Adrenal gland (tissue), 12 donors: ENCODE measurements around the gene SLC11A1. TPM values are rescaled to one million over a fixed set of nuclear protein-coding genes. Genes with fewer than 3 reads are reported as not detected.

Source experiments
- DNase-seq, 7 donors: peaks; one replicate each; pipeline ENCODE4 v3.0.0-alpha.2; 2019 to 2020
- H3K27ac ChIP-seq, 5 donors: fragments of 200-600 bp; sonication (generic) in 4 of 5; 1 replicate in 3 of 5; 2 replicates in 2 of 5; pipeline versions ENCODE4 v1.5.1 to v1.8.0; 2016 to 2020; ENCODE audit warnings: mild to moderate bottlenecking in 1 of 5
- H3K27me3 ChIP-seq: fragments of 200-600 bp; 2 replicates; pipeline ENCODE4 v1.8.0; 2021
- H3K36me3 ChIP-seq, 2 donors: fragments of 200-600 bp; replicated peaks in 1 of 2; 1 replicate in 1 of 2; 2 replicates in 1 of 2; pipeline versions ENCODE4 v1.5.1 to v1.8.0; 2018 to 2022
- H3K4me1 ChIP-seq, 2 donors: fragments of 200-600 bp; replicated peaks in 1 of 2; 1 replicate in 1 of 2; 2 replicates in 1 of 2; pipeline versions ENCODE4 v1.5.1 to v1.8.0; 2018 to 2021
- H3K4me3 ChIP-seq, 4 donors: fragments of 200-600 bp; sonication (generic) in 3 of 4; one replicate each; pipeline ENCODE4 v1.5.1; 2016 to 2018
- H3K9me3 ChIP-seq, 3 donors: fragments of 200-600 bp; sonication (generic) in 1 of 3; replicated peaks in 1 of 3; 1 replicate in 2 of 3; 2 replicates in 1 of 3; pipeline versions ENCODE4 v1.5.1 to v1.8.0; 2016 to 2021
- CTCF ChIP-seq, 6 experiments: fragments of 450-650 bp in 4 of 6; fragments of 200-600 bp in 2 of 6; sonication (generic) in 1 of 6; IDR thresholded peaks; 1 replicate in 5 of 6; 2 replicates in 1 of 6; pipeline versions ENCODE4 v1.5.1 to v1.8.0; 2016 to 2021; ENCODE audit warnings: antibody characterized with exemption in 6 of 6, mild to moderate bottlenecking in 2 of 6, moderate library complexity in 1 of 6
- POLR2A ChIP-seq, 2 donors: fragments of 450-650 bp; IDR thresholded peaks; one replicate each; pipeline ENCODE4 v1.6.1; 2017; ENCODE audit warnings: antibody characterized with exemption in 2 of 2, mild to moderate bottlenecking in 2 of 2, moderate library complexity in 1 of 2
- WGBS, 4 donors: extraction: QIAGEN DNeasy Blood & Tissue Kit in 2 of 4; methylation state at CpG; one replicate each; pipeline versions ENCODE4 v1.1.5 to v1.1.7; 2013 to 2017; 5-methylcytosine and 5-hydroxymethylcytosine counted together
- intact Hi-C, 2 donors: fragments of 100-400 bp; cut with DNase I; formaldehyde crosslinking; loops; one replicate each; pipeline versions ENCODE4 v1.14.1 to v1.15.0; 2022 to 2023
- polyA plus RNA-seq, 3 donors: library from polyadenylated mRNA; stranded (reverse); fragments of 200-250 nt in 2 of 3; fragments of 350-450 nt in 1 of 3; fragmentation: Illumina TruSeq in 1 of 3; extraction: RNeasy Lipid Tissue Mini Kit (QIAGEN cat#74804) in 1 of 3; gene quantifications; one replicate each; pipeline ENCODE4 v1.2.3, GENCODE V29; 2013 to 2014
- total RNA-seq, 9 donors: library from RNA; depleted of rRNA in 4 of 9; stranded (reverse); fragments of >200 nt in 4 of 9; fragments of 120-200 nt in 1 of 9; fragmentation: NEBNext Ultra II Directional in 1 of 9; extraction: Animal tissue kit (Norgen Biotek cat#: 25700) in 1 of 9; gene quantifications; one replicate each; pipeline versions ENCODE4 v1.1.0 to v1.2.4, GENCODE V29; 2013 to 2023
- donor health status: healthy with polysubstance abuse.
- donor health status: Bipolar disorder and iron deficiency.
- donor health status: DM: yes; HTN: yes; CAD: no.
- donor health status: DM: no; HTN: no; CAD: no.
- donor health status: DM: no; HTN: no; CAD: no.
- donor health status: DM: yes; HTN: yes; CAD: no.

Gene SLC11A1
- total and polyA plus RNA-seq, 12 donors: 1.1 to 89.9 (median 30.9) TPM

GRCh38 chr2:218386505-218387368 lies 4.7 kb downstream of the SLC11A1 start:
- TF ChIP-seq POLR2A (IDR thresholded peaks at IDR 0.05): no peak
- intact Hi-C loops: no loop called here
- 73 to 78% (median 74%) methylated on average over 17 to 23 of the region's 23 CpGs for WGBS, 4 donors
- H3K27ac ChIP-seq: peak overlapping the region in 2 of 5 donors; percentile 78 to 81
- H3K4me3 ChIP-seq: peak overlapping the region in 1 of 4 donors; percentile 59
- H3K27me3 ChIP-seq: no peaks in the 10 kb centered on the region
- DNase-seq: no peak
- peaks cover 0 to 7% of the 10 kb centered on the region in 2 donors for H3K4me1 ChIP-seq
- no peaks in the 10 kb centered on the region for H3K9me3 ChIP-seq
- no peaks in the 10 kb centered on the region for H3K36me3 ChIP-seq

- H3K36me3 ChIP-seq: no peaks in the 10 kb centered on the region
- intact Hi-C loops: no loop called here
- 7 to 30% (median 16%) methylated on average over 8 to 38 of the region's 38 CpGs for WGBS, 4 donors
- peak overlapping the region in 2 of 5 donors; percentile 78 to 81 for H3K27ac ChIP-seq
- H3K4me3 ChIP-seq: peak overlapping the region in 2 of 4 donors; percentile 20 to 59
- no peaks in the 10 kb centered on the region for H3K27me3 ChIP-seq
- DNase-seq: peak in 5 of 7 donors; percentile 64 to 76 (median 71)
- H3K9me3 ChIP-seq: no peaks in the 10 kb centered on the region
- peaks cover 0 to 7% of the 10 kb centered on the region in 2 donors for H3K4me1 ChIP-seq
- TF ChIP-seq POLR2A (IDR thresholded peaks at IDR 0.05) (no peak), CTCF (IDR thresholded peaks at IDR 0.05) (no peak)
Observed at GRCh38 chr2:218387369-218388194, 5.5 kb downstream of the SLC11A1 start.

GRCh38 chr2:218389333-218390150 lies 7.5 kb downstream of the SLC11A1 start:
- Histone ChIP-seq H3K4me3 (no peak overlapping the region), H3K27me3 (no peaks in the 10 kb centered on the region), H3K36me3 (no peaks in the 10 kb centered on the region), H3K27ac (no peak overlapping the region), H3K9me3 (no peaks in the 10 kb centered on the region), H3K4me1 (peaks cover 0 to 7% of the 10 kb centered on the region in 2 donors)
- WGBS, 4 donors: 92 to 97% (median 93%) methylated on average over 15 to 17 of the region's 17 CpGs
- TF ChIP-seq CTCF (IDR thresholded peaks at IDR 0.05) (no peak), POLR2A (IDR thresholded peaks at IDR 0.05) (no peak)
- intact Hi-C loops: loop anchor here (5.0 kb wide), 1 partner anchor 92 kb away; no protein-coding TSS in a partner anchor
- no peak for DNase-seq

- WGBS, 4 donors: 92 to 95% (median 94%) methylated on average over 15 to 23 of the region's 23 CpGs
- TF ChIP-seq POLR2A (IDR thresholded peaks at IDR 0.05): no peak
- Histone ChIP-seq H3K27me3 (no peaks in the 10 kb centered on the region), H3K4me3 (no peak overlapping the region), H3K36me3 (no peaks in the 10 kb centered on the region), H3K4me1 (peaks cover 4 to 14% of the 10 kb centered on the region in 2 donors), H3K9me3 (no peaks in the 10 kb centered on the region), H3K27ac (no peak overlapping the region)
- intact Hi-C loops: loop anchor here (5.0 kb wide), 1 partner anchor 94 kb away; no protein-coding TSS in a partner anchor
- DNase-seq: peak in 1 of 7 donors; percentile 21
Observed at GRCh38 chr2:218391202-218391601, 9.1 kb downstream of the SLC11A1 start.
